SW480 (cell line): ENCODE measurements around the gene XRN2.
A peak's percentile ranks its signal among the peaks of the same experiment; 100 is the strongest.
"Not testable (repeated sequence)": the region's sequence is repeated elsewhere in the genome, so short reads cannot be mapped to it uniquely, and the experiment has no call there.

ENCODE experiments used
- DNase-seq: peaks from one replicate; pipeline ENCODE4 v3.0.0-alpha.2; 2016; ENCODE audit warnings: low spot score

The XRN2 gene

GRCh38 chr20:21423712-21424111 lies 120.6 kb downstream of the XRN2 start:
- DNase-seq = not testable (repeated sequence)

DNA sequence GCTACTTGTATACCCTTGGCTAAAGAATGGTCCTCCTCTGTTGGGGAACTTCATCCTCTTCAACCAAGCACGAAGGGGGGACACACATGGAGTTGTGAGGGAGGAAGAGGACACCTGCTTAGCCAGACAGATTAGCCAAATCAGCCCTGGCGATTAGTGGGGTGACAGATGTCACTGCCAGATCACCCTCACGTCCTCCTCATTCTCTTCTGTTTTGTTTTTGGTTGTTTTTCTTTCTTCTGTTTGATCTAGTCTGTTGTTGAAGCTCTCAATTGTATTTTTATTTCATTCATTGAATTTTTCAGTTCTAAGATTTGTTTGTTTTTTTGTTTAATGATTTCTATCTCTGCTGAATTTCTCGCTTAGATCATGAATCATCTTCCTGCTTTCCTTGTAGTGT lies 121.7 kb downstream of the XRN2 start:
- no peak for DNase-seq

DNA sequence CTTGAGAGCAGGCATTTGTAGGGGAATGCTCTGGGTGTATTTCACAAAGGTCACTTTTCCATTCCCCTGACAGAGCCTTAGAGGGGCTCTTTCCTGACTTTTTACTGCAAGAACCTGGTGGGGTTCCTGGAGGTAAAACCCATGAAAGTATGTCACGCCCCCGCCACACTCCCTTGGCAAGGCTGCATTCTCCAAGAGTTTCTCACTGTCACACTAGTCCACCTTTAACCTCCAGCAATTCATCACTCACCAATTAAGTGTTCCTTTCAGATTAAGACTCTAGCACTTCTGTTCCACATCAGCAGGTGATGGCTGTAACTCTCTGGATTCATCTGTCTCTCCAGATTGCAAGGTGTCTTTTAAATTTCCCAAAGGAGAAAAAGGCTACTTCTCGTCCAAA lies 126.9 kb downstream of the XRN2 start:
- DNase-seq = no peak

- no peak for DNase-seq
Observed at GRCh38 chr20:21432911-21433310, 129.8 kb downstream of the XRN2 start.

DNA sequence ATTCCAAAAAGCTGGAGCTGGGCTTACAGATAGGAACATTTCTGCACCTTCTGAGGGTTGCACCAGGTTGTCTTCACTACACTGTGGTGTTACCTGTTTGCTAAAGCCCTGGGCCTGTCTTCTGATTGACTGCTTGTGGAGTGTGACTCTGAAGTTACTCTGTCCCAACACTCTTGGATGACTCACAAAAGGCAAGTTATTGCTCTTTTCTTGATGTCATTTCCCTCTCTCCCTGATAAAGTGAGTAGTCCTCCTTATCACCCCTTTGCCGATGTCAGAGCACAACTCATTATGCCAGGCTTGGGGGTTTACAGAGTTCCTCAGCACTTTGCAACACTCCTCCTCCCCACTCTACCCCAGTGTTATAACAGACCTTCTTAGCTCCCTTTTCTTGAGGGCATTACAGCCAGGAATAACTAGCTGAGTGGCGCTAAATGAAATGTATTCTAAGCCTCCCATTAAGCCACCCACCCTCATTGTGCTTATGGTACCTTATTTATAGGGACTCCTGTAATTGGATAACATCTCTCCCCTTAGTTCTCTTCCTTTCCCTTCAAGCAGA lies 130.3 kb downstream of the XRN2 start:
- no peak for DNase-seq

DNA sequence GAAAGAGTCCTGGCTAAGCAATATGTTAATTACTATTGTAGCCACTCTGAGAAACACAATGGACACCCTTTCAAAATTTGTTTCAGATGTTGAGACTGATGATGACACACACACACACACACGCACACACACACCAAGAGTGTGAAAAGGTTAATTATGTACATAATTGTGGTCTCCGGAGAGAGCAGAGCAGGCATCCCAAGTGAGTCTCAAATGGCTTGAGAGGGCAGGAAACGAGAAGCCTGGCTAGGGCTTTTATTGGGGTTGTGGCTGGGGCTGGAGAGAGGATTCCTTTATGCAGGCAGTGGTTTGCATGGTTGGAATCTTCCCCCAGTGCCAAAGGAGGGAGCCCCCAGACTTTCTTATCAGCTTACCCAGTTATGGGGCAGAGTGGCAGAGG lies 132.4 kb downstream of the XRN2 start:
- peak; percentile 33 for DNase-seq

GRCh38 chr20:21436205-21436604 lies 133.1 kb downstream of the XRN2 start:
- DNase-seq = peak; percentile 59

DNA sequence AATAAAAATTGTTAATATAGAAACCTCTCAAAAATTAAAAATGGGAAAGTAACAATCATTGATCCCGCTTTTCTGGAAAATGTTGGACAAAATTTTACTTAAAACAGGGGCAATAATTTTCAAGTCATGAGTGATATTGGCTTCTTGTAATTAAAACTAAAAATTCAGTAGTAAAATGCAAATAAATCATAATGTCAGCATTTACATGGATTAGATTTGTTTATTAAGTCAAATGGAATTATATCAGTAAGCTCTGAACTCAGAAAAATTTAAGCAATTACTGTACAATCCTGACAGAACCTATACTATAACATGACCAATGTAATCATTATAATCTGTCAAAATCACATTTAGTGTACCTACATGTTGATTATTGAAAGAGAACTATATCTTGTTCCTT lies 134.1 kb downstream of the XRN2 start:
- DNase-seq = no peak

DNA sequence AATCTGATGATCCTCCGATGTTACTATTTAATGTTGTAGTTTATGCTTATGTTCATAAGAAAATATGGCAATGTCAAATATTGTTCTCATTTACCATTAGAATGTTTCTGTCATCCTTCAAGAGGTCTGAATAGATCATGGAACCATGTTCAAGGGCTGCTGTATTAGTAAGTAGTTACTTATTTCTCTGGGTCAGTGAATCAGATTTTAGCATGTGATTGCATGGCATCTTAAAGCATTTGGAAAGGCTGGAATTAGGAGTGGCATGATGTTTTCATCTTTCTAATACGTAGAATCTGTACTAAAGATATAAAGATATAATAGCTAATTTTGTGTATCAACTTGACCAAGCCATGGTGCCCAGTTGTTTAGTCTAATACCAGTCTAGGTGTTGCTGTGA lies 134.7 kb downstream of the XRN2 start:
- no peak for DNase-seq
